ENCODE results near the gene SIPA1L3. TPM values are rescaled to one million over a fixed set of nuclear protein-coding genes. Genes with fewer than 3 reads are reported as not detected.

Gene SIPA1L3
- total and polyA plus RNA-seq, 10 of the 15 experiments (the other 5 are each of a cell fraction or from before 2014, with no cell fraction given), result 0.24 to 66.2 (median 19.1) TPM

DNA sequence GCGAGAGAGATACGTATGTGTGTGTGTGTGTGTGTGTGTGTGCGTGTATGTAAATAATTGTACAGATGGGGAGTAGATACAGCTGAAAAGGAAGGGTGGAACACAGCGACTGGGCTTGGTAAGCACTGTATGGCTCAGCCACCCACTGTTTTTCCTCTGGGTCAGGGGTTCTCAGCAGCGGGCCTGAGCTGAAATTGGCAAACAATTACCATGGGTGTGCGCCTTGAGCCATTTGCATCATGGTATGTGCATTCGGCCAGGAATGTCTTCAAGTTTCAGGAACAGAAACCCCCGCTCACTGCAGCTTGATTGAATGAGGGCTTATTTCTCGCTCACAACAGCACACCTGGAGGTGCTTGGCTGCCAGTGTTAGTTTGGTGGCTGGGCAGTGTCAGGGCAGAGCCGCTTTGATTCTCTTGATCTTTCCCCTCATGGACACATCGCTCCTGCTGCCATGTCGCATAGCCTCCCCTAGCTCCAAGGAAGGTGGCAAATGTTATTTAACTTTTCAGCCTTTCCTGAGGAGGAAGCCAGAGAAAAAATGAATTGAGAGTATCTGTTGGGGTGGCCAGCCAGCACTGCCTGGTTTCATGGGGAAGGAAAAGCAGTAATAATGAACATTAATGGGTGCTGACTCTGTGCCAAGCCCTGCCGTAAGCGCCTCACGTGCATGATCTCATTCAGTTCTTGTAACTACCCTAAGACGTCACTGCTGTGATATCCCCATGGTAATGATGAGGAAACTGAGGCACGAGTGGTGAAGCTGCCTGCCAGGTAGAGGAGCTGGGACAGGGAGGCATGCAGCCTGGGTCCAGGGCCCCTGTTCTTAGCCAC, 126.9 kb downstream of the SIPA1L3 start (continued):
- TF ChIP-seq, protein P1, sequence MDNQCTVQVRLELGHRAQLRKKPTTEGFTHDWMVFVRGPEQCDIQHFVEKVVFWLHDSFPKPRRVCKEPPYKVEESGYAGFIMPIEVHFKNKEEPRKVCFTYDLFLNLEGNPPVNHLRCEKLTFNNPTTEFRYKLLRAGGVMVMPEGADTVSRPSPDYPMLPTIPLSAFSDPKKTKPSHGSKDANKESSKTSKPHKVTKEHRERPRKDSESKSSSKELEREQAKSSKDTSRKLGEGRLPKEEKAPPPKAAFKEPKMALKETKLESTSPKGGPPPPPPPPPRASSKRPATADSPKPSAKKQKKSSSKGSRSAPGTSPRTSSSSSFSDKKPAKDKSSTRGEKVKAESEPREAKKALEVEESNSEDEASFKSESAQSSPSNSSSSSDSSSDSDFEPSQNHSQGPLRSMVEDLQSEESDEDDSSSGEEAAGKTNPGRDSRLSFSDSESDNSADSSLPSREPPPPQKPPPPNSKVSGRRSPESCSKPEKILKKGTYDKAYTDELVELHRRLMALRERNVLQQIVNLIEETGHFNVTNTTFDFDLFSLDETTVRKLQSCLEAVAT (IDR thresholded peaks at IDR 0.05), result peak; percentile 99
- no peak for TF ChIP-seq SUZ12 (IDR thresholded peaks at IDR 0.05; ENCODE audit: unreplicated experiment)
- TF ChIP-seq RCOR1 (conservative IDR thresholded peaks at IDR 0.05; ENCODE audit: low read depth, low read length), result no peak
- TF ChIP-seq, protein P2, sequence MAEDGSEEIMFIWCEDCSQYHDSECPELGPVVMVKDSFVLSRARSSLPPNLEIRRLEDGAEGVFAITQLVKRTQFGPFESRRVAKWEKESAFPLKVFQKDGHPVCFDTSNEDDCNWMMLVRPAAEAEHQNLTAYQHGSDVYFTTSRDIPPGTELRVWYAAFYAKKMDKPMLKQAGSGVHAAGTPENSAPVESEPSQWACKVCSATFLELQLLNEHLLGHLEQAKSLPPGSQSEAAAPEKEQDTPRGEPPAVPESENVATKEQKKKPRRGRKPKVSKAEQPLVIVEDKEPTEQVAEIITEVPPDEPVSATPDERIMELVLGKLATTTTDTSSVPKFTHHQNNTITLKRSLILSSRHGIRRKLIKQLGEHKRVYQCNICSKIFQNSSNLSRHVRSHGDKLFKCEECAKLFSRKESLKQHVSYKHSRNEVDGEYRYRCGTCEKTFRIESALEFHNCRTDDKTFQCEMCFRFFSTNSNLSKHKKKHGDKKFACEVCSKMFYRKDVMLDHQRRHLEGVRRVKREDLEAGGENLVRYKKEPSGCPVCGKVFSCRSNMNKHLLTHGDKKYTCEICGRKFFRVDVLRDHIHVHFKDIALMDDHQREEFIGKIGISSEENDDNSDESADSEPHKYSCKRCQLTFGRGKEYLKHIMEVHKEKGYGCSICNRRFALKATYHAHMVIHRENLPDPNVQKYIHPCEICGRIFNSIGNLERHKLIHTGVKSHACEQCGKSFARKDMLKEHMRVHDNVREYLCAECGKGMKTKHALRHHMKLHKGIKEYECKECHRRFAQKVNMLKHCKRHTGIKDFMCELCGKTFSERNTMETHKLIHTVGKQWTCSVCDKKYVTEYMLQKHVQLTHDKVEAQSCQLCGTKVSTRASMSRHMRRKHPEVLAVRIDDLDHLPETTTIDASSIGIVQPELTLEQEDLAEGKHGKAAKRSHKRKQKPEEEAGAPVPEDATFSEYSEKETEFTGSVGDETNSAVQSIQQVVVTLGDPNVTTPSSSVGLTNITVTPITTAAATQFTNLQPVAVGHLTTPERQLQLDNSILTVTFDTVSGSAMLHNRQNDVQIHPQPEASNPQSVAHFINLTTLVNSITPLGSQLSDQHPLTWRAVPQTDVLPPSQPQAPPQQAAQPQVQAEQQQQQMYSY (CRISPR knock-in tag; IDR thresholded peaks at IDR 0.05), result no peak
- no peak for TF ChIP-seq NR2C2 (IDR thresholded peaks at IDR 0.05; ENCODE audit: borderline replicate concordance, control insufficient read depth, insufficient read length, low read depth)
- peak; percentile 60; the same call in 1 of the 2 replicates for TF ChIP-seq CREB1 (IDR thresholded peaks at IDR 0.05; ENCODE audit: low read depth)
- TF ChIP-seq EED (IDR thresholded peaks at IDR 0.05; ENCODE audit: low read depth), result peak; percentile 81
- no peak for TF ChIP-seq RFX5 (IDR thresholded peaks at IDR 0.05; ENCODE audit: low read depth, low read length)
- TF ChIP-seq, protein P3, sequence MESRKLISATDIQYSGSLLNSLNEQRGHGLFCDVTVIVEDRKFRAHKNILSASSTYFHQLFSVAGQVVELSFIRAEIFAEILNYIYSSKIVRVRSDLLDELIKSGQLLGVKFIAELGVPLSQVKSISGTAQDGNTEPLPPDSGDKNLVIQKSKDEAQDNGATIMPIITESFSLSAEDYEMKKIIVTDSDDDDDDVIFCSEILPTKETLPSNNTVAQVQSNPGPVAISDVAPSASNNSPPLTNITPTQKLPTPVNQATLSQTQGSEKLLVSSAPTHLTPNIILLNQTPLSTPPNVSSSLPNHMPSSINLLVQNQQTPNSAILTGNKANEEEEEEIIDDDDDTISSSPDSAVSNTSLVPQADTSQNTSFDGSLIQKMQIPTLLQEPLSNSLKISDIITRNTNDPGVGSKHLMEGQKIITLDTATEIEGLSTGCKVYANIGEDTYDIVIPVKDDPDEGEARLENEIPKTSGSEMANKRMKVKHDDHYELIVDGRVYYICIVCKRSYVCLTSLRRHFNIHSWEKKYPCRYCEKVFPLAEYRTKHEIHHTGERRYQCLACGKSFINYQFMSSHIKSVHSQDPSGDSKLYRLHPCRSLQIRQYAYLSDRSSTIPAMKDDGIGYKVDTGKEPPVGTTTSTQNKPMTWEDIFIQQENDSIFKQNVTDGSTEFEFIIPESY (IDR thresholded peaks at IDR 0.05), result no peak
- no peak for TF ChIP-seq FOXK2 (IDR thresholded peaks at IDR 0.05)
- no peak; the same call in 1 of the 2 replicates for TF ChIP-seq GATAD2B (conservative IDR thresholded peaks at IDR 0.05; ENCODE audit: low read depth)
- no peak for TF ChIP-seq TAF1 (IDR thresholded peaks at IDR 0.05; ENCODE audit: borderline replicate concordance, low read depth, low read length)
- peak; percentile 57 for TF ChIP-seq MTA2 (IDR thresholded peaks at IDR 0.05; ENCODE audit: low read depth)
- TF ChIP-seq, protein P4, sequence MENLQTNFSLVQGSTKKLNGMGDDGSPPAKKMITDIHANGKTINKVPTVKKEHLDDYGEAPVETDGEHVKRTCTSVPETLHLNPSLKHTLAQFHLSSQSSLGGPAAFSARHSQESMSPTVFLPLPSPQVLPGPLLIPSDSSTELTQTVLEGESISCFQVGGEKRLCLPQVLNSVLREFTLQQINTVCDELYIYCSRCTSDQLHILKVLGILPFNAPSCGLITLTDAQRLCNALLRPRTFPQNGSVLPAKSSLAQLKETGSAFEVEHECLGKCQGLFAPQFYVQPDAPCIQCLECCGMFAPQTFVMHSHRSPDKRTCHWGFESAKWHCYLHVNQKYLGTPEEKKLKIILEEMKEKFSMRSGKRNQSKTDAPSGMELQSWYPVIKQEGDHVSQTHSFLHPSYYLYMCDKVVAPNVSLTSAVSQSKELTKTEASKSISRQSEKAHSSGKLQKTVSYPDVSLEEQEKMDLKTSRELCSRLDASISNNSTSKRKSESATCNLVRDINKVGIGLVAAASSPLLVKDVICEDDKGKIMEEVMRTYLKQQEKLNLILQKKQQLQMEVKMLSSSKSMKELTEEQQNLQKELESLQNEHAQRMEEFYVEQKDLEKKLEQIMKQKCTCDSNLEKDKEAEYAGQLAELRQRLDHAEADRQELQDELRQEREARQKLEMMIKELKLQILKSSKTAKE (IDR thresholded peaks at IDR 0.05; ENCODE audit: low read depth, poor library complexity, severe bottlenecking), result no peak
- TF ChIP-seq, protein P5, sequence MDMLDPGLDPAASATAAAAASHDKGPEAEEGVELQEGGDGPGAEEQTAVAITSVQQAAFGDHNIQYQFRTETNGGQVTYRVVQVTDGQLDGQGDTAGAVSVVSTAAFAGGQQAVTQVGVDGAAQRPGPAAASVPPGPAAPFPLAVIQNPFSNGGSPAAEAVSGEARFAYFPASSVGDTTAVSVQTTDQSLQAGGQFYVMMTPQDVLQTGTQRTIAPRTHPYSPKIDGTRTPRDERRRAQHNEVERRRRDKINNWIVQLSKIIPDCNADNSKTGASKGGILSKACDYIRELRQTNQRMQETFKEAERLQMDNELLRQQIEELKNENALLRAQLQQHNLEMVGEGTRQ (IDR thresholded peaks at IDR 0.05; ENCODE audit: borderline replicate concordance, low read depth, low read length), result no peak
- peak; percentile 48 for TF ChIP-seq RUNX3 (IDR thresholded peaks at IDR 0.05; ENCODE audit: low read length)
- no peak for TF ChIP-seq HDAC2 (IDR thresholded peaks at IDR 0.05)
- no peak for TF ChIP-seq CBFB (IDR thresholded peaks at IDR 0.05; ENCODE audit: low read depth)
- TF ChIP-seq STAT1 (conservative IDR thresholded peaks at IDR 0.05), result no peak; the same call in 1 of the 2 replicates
- TF ChIP-seq TCF3 (IDR thresholded peaks at IDR 0.05; ENCODE audit: borderline replicate concordance, insufficient read depth, low read depth, low read length), result 0 out of 2 replicates have a peak, but pooled peaks have one; percentile 33

All from GM12878 (cell line).